Ammon's horn (tissue), 1 donor: ENCODE measurements around the gene UNC5C.

Source experiments
- DNase-seq: peaks from one replicate; pipeline ENCODE4 v3.0.0-alpha.2; 2016; ENCODE audit warnings: low spot score

The UNC5C gene

DNA sequence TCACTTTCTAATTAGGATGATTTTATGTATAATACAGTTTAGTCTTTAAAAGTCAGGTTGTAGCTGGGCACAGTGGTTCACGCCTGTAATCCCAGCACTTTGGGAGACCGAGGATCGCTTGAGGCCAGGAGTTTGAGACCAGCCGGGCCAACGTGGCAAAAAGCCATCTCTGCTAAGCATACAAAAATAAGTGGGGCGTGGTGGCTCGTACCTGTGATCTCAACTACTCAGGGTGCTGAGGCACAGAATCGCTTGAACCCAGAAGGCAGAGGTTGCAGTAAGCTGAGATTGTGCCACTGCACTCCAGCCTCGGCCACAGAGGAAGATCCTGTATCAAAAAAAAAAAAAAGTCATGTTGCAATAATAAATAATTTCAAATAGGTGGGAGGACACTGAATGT is 426.8 kb downstream of the UNC5C start:
- DNase-seq, result no peak

DNA sequence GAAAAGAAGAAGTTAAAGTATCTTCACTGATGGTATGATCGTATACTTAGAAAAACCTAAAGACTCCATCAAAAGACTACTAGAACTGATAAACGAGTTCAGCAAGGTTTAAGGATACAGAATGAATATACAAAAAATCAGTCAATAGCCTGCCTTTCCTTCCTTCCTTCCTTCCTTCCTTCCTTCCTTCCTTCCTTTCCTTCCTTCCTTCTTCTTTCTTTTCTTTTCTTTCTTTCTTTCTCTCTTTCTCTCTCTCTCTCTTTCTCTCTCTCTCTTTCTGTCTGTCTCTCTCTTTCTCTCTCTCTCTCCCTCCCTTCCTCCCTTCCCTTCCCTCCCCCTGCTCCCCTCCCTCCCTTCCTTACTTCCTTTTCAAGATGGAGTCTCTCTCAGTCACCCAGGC is 428.3 kb downstream of the UNC5C start:
- DNase-seq, result no peak

DNA sequence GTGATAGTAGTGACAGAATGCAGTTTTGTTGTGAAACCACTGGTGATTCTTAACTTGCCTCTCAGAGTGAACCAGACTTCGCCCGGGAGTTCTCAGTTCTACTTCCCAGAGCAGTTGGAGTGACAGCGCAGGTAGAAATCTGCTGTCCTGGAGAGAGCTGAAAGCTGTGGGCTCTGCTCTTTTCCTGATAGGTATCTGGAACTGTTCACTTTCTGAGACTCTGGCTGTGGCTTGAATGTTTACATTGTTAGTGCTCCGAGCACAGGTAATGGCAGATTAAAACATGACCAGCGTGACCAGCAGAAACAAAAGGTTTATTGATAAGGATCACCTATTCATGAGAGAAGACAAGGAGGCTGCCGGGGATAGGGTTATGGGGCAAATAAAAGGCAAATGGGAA is 430.3 kb downstream of the UNC5C start:
- no peak for DNase-seq

DNA sequence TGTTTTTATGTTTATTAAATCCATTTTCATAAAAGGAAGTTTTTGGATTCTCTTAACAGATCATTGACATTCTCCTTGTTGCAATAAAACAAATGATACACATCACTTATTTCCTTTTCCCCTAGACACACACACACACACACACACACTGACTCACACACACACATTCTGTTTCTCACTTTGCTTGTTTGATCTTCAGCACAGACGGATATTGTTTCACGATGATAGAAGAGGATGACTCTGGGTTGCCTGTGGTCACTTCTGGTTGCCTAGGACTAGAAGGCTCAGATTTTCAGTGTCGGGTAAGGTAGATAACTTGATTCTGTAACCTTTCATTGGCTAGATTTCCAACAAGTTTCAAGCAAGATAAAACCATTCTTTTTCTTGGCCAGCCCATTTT is 434.3 kb downstream of the UNC5C start:
- no peak for DNase-seq
